C1 segment of cervical spinal cord (tissue), 14 donors: ENCODE measurements around the gene MMP23B.
"Not testable (repeated sequence)": the region's sequence is repeated elsewhere in the genome, so short reads cannot be mapped to it uniquely, and the experiment has no call there.

Experiments used
- DNase-seq, 14 donors: peaks; one replicate each; lab custom pipeline; 2025; lab: John Stamatoyannopoulos, UW

MMP23B gene

DNA sequence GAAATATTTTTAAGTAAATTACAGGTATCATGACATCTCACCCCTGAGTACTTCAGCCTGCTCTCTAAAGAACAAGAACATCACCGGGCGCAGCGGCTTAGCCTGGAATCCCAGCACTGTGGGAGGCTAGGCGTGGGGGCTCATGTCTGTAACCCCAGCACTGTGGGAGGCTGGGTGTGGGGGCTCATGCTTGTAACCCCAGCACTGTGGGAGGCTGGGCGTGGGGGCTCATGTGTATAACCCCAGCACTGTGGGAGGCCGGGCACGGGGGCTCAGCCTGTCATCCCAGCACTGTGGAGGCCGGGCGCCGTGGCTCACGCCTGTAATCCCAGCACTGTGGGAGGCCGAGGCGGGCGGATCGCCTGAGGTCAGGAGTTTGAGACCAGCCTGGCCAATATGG lies 34.6 kb downstream of the MMP23B start:
- no peak for DNase-seq

DNA sequence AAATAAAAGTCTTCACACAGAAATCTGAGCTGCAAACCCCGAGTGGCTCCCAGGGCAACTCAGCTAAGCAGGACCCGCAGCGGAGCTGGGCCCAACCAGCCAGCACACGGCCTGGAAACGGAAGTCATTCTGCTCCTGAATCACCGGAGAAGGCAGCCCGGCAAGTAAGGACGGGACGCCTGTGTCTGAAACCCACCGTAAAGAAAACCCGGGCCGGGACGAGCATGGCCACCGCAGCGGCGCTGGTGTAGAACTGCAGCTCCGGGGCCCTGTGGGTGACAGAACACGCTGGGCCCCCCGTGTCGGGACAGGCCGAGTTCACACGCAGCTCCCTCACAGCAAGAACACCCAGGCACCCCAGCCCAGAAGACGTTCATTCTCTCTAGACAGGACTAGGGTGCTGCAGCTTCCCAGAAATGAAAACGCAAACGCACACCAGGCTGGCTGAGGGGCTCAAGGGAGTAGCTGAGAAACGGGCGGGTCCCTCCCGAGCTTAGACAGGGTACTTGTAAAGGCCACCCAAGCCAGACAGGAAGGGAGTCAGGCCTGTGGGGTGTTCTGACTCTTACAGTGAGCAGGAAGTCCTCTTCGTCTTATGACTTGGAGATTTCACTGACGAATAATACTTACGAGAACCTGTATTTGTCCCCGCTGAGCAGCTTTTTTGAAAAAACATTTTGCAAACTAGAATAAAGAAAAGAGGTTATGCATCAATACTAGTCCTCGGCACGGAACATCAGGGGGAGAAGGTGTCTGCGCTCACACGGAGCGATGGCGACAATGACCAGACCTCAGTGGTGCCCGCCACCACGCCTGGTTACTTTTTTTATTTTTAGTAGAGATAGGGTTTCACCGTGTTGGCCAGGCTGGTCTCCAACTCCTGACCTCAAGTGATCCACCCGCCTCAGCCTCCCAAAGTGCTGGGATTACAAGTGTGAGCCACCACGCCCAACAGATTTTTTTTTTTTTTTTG lies 37.8 kb downstream of the MMP23B start:
- no peak for DNase-seq

DNA sequence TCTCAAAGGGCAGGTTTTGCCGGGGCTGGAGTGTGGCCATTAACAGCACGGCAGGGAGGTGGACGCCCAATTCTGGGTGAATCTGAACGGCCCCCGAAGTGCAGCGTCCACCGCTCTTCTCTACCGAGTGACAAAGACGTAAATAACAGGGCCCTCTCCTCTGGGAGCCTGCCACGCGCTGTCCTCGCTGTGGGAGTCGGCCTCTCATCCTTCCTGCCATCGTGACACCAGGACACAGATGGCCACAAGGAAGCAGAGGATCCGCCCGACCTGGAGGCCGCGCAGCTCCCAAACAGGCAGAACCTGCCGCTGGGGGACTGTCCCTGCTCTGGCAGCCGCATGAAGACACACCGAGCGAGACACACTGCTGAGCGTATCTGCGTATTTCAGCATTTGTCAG lies 38.9 kb downstream of the MMP23B start:
- no peak for DNase-seq

DNA sequence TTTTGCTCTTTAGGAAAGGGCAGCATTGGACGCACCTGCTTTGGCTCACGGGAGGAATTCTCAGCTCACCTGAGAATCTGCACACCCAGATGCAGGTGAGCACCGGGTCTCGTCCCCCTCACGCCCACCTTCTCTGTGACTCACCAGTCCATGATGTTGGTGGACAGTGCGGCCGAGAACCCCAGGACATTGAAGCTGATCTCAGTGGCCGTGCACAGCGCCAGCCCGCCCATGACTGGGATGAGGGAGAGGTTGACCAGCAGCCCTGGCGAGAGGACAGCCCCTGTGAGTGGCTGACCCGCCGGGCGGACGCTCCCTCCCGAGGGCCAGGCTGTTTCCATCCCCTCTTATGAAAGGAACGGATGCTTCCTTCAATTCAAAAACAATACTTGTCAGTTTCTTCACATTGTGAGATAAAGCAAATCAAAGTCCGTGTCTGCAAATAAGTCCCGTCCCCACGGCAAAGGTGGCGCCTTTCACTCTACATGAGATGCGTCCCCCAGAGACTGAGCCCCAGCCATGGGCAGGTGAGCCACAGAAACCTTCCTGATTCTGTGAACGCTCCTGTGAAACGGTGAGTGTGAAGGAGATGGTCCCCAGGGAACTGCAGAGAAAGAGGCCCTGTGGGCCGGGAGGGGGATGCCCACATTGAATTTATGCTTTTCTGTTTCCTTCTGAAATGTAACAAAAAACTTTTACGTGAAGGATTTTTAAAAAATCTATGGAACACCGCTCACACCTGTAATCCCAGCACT lies 39.6 kb downstream of the MMP23B start:
- DNase-seq, result no peak

DNA sequence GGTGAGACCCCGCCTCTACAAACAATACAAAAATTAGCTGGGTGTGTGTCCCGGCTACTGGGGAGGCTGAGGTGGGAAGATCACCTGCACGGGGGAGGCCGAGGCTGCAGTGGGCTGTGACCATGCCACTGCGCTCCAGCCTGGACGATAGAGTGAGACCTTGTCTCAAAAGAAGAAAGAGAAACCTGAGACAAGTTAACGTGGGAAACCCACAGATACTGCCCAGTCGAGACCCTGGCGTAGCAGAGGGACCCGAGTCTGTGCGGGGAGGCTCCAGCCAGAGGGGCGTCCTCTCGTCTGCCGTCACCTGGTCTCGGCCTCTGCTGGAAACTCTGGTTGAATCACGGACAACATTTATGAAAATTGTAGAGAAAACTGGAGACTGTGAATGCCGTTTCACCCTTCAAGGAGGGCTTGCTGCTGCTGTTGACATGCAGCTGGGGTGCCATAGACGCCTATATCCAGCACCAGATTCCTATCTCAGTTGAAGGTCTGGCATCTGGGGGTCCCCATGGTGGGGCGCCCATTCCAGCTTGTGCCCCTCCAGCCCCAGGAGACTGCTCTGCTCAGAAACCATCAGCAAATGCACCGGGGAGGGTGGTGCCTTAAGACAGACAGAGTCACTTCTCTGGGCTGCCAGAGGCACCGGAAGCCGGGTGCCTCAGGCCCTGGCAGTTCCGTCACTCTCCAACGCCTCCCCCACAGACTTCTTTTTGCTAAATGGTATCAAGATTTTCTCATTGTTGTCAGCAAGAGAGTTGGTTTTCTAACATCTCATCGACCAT lies 40.4 kb downstream of the MMP23B start:
- no peak for DNase-seq

DNA sequence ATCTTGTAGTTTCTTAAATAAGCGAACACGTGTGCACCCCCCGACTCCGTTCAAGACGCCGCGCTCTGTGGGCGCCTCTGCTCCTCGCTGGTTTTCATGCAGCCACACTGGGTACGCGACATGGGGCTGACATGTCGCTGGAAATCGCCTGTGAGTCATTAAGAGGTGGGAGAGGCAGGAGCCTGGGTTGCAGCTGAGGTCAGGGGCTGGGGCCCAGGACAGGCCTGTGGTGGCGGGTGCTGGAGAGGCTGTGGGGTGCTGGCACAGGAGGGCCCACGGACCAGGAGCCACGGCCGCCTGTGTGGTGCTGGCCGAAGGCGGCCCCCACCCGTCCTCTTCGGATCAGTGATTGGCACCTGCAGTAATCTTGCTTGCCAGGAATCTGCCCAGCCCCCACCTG lies 42.8 kb downstream of the MMP23B start:
- DNase-seq, result not testable (repeated sequence)

DNA sequence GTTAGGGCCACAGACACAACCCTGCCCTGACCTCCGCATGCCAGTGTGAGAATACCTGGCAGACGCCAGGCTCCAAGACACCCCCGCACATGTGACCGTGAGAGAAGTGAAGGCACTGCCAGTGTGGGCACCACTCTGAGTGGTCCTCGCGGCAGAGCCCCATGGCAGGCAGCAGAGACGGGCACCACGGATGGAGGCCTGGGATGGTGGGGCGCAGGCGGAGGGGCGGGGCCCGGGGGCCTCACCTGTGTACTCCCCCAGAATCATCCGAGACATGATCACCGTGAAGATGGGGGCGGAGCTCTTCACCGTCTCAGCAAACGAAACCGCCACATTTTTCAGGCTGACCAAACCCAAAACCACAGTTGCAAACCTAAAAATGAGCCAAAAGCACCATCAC lies 43.2 kb downstream of the MMP23B start:
- DNase-seq, result not testable (repeated sequence)

DNA sequence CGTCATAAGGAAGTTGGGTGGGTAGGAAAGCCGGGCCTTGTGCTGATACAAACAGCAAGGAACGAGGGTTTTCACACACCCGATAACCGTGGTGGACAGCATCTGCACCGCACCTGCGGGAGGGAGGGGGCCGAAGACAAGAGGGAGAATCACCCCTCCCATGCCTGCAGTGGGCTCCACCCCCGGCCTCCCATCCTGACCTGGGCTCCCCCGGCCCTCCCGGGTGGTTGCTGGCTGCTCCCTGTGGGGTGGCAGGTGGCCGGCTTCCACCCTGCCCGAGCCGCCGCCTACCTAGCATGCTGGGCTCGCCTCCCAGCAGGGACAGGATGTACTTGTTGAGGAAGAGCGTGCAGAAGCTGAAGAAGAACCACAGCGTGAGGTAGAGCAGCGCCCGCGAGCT lies 44.1 kb downstream of the MMP23B start:
- not testable (repeated sequence) for DNase-seq

DNA sequence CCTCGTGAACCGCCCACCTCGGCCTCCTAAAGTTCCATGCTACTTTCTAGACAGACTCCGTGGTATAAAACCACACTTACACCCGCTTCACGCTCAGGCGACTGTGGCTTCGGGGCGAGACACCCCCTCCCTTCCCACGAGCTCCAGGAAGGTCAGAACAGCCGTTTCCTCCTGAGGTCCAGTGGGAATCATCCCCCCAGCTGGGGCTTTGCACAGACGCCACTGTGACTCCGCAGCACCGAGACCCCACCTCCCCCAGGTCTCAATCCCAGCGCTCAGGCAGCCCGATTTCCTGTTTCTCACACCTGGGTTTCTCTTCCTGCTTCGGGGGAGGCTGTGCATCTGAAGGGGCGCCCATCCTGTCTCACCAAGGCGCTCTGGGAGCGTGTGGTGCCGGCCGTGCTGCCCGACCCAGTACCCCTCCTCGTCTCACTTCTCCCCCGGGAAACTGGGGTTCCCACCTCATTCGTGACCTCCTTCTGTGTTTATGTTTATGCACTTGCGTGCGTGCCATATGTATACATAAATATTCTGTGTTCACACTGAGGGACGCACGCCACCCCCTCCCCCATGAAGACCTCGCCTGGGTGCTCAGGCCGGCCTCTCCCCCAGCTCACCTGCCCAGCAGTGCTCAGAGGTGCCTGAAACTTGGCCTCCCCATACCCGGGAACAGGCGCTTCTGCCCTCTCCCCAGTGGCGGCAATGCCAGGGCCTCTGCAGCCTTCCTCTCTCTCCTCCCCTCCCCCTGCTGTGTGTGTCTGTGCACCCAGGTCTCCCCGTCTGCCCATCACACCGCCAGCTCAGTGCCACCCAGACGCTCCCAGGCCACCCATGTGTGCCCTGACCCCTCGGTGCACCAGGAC lies 46.0 kb downstream of the MMP23B start:
- no peak for DNase-seq

DNA sequence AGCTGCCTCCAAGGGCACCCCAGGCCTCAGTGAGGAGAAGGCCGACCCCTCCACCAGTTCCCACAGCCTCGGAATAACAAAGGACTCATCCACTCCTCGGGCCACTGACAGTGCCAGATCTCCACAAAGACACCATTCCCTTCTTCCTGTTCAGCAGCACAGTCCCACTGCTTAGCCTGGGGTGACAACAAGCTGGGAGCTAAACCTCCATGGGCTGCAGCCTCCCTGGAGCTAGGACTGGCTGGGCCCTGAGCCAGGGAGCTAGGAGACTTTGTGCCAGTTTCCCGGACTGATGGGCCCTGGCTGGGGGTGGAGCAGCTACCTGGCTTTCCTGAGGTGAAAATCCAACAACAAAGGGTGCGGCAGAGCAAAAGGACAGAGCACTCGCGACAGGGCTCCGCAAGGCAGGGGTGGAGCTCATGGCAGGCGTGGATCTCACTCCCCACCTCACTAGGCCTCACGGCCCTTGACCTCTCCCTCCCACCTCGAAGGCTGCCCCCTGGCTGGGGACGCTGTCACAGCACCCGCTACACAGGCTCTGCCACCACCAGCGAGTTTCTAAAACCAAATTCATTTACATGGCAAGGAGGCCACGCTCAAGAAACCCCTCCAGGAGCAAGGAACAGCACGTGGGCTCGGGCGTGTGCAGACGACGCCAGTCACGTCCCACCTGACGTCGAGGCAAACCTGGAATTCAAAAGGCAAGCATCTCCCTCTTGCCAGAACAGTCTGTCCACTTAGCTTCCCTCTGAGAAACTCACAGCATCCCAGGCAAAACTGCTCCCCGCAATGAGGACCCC lies 46.8 kb downstream of the MMP23B start:
- peak in 1 of 14 donors; percentile 39 for DNase-seq

DNA sequence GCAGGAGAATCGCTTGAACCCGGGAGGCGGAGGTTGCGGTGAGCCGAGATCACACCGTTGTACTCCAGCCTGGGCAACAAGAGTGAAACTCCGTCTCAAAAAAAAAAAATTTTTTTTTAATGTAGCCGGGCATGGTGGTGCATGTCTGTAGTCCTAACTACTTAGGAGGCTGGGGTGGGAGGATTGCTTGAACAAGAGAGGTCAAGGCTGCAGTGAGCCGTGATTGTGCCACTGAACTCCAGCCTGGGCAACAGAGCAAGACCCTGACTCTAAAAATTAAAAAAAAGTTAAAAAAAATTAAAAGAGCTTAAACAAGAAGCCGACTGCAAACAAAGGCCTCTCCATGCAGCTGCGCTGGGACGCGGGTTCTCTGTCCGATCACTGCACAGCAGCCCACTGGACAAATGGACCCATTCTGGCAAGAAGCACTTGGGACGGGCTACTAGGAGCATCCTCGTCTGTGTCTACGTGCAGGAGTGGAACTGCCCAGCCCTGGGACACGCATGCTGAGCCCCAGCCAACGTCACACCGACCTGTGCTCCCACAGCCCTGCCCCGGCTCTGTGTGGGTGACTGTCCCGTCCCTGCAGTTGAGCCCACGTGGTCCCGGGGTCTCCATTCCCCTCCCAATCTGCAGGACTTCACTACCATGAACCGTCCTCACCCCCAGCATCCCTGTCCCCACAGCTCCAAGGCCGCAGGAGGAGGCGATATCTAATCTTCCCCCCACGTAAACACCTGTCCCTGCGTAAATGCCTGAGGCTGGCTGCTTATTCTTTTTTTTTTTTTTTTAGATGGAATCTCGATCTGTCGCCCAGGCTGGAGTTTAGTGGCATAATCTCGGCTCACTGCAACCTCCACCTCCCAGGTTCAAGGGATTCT lies 48.3 kb downstream of the MMP23B start:
- DNase-seq, result no peak

DNA sequence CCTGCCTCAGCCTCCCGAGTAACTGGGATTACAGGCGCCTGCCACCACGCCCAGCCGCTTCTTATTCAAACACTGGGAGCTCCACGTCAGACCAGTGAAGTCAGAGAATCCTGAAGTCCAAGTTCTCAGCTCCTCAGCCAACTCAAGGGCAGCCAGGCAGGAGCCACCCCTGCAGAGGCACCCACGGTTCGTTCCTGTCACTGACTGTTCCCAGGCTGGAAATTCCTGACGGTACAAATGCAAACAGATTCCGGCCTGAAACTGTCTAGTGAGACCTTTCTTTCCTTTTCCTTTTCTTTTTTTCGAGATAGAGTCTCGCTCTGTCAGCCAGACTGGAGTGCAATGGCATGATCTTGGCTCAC lies 48.9 kb downstream of the MMP23B start:
- no peak for DNase-seq

DNA sequence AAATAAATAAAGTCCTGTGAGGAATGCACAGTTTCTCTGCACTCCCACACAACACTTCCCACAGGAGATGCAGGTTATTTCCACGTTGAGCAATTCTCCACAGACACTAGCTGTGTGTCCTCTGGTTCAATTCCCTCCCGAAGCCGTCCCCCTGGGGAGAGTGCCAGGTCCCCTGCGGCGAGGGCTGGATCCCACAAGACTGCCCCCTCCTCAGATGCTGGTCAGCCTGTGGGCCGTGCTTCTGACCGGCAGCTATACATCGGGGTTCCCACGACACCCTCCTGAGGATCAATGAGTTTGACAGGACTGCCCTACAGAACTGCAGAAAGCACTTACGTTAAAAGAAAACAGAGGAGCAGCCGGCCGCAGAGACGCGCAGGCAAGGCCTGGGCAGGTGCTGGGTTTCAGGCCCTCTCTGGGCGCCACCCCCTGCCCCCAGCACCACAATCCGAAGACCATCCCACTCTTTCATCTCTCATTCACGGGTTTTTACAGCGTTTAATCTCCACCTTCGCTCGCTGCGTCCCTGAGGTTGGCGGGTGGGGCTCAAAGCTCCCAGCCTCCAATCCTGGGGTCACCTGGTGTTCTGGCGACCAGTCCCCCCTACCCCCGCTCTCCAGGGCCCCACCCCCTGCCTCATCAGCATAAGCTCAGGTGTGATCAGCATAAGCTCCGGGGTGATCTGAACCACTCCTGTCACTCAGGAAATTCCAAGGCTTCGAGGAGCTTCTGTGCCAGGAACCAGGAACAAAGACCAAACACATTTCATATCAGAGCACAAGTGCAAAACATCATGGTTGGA lies 51.3 kb downstream of the MMP23B start:
- DNase-seq, result no peak
